HepG2 (cell line): ENCODE data around the gene TSPAN11.

ENCODE experiments used
- HES4 ChIP-seq: sonication (generic); formaldehyde crosslinking; IDR thresholded peaks from 2 replicates; pipeline ENCODE4 v1.9.0; 2021; ENCODE audit warnings: mild to moderate bottlenecking, missing genetic modification reagents, borderline replicate concordance
- NFE2 ChIP-seq: sonication (generic); formaldehyde crosslinking; IDR thresholded peaks from 2 replicates; pipeline ENCODE4 v1.4.0; 2020; ENCODE audit warnings: missing genetic modification reagents
- TF ChIP-seq, protein P1 (sequence below): sonication (generic); formaldehyde crosslinking; IDR thresholded peaks from 2 replicates; pipeline ENCODE4 v1.4.0; 2020; ENCODE audit warnings: missing genetic modification reagents
- TF ChIP-seq, protein P2 (sequence below): sonication (generic); formaldehyde crosslinking; IDR thresholded peaks from 2 replicates; pipeline ENCODE4 v1.8.1; 2023; ENCODE audit warnings: missing genetic modification reagents, inconsistent platforms, borderline replicate concordance
- TF ChIP-seq, protein P3 (sequence below): sonication (generic); formaldehyde crosslinking; IDR thresholded peaks from 2 replicates; pipeline ENCODE4 v1.4.0; 2020; ENCODE audit warnings: missing genetic modification reagents

DNA sequence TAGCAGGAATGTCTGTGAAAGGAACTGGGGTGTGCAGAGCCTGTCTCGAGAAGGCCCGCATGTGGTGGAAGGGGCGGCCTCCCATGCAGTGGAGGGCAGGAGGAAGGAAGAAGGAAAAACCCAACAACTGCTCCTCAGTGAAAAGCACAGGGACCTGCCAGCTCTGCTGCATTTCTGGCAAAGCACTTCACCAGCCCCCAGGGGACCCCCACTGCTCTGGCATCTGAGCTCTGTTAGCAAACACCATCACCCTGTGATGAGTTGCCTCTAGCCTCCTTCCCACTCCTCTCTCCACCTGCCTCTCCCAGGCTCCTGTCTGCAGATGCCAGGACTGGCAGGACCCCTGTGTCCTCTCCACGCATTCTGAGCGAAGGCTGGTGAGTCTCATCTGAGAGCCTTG, 78.1 kb downstream of the TSPAN11 start:
- TF ChIP-seq NFE2 (CRISPR knock-in tag) (no peak), HES4 (CRISPR knock-in tag) (no peak)
- TF ChIP-seq, protein P1, sequence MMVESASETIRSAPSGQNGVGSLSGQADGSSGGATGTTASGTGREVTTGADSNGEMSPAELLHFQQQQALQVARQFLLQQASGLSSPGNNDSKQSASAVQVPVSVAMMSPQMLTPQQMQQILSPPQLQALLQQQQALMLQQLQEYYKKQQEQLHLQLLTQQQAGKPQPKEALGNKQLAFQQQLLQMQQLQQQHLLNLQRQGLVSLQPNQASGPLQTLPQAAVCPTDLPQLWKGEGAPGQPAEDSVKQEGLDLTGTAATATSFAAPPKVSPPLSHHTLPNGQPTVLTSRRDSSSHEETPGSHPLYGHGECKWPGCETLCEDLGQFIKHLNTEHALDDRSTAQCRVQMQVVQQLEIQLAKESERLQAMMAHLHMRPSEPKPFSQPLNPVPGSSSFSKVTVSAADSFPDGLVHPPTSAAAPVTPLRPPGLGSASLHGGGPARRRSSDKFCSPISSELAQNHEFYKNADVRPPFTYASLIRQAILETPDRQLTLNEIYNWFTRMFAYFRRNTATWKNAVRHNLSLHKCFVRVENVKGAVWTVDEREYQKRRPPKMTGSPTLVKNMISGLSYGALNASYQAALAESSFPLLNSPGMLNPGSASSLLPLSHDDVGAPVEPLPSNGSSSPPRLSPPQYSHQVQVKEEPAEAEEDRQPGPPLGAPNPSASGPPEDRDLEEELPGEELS (CRISPR knock-in tag), result no peak
- TF ChIP-seq, protein P2, sequence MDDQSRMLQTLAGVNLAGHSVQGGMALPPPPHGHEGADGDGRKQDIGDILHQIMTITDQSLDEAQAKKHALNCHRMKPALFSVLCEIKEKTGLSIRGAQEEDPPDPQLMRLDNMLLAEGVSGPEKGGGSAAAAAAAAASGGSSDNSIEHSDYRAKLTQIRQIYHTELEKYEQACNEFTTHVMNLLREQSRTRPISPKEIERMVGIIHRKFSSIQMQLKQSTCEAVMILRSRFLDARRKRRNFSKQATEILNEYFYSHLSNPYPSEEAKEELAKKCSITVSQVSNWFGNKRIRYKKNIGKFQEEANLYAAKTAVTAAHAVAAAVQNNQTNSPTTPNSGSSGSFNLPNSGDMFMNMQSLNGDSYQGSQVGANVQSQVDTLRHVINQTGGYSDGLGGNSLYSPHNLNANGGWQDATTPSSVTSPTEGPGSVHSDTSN (CRISPR knock-in tag), result no peak
- TF ChIP-seq, protein P3, sequence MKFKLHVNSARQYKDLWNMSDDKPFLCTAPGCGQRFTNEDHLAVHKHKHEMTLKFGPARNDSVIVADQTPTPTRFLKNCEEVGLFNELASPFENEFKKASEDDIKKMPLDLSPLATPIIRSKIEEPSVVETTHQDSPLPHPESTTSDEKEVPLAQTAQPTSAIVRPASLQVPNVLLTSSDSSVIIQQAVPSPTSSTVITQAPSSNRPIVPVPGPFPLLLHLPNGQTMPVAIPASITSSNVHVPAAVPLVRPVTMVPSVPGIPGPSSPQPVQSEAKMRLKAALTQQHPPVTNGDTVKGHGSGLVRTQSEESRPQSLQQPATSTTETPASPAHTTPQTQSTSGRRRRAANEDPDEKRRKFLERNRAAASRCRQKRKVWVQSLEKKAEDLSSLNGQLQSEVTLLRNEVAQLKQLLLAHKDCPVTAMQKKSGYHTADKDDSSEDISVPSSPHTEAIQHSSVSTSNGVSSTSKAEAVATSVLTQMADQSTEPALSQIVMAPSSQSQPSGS, result no peak
